DOHH2 (cell line): ENCODE data around the gene FRMD4B.

Experiments used
- H3F3A ChIP-seq: fragments of 200-600 bp; sonication (generic), shearing (Covaris generic); 2 replicates; pipeline ENCODE4 v1.6.0; 2016; ENCODE audit warnings: antibody characterized with exemption, mild to moderate bottlenecking; ENCODE audit not compliant: control insufficient read depth, insufficient read depth
- H3K27ac ChIP-seq: fragments of 200-600 bp; sonication (generic); 2 replicates; pipeline ENCODE4 v1.5.1; 2014; ENCODE audit warnings: low read depth, mild to moderate bottlenecking, low read length, moderate library complexity
- H3K27me3 ChIP-seq: fragments of 200-600 bp; sonication (generic); 2 replicates; pipeline ENCODE4 v1.6.1; 2014; ENCODE audit warnings: mild to moderate bottlenecking, low read length, mixed read lengths; ENCODE audit not compliant: control insufficient read depth
- H3K36me3 ChIP-seq: fragments of 200-600 bp; sonication (generic); 2 replicates; pipeline ENCODE4 v1.6.1; 2014; ENCODE audit warnings: mild to moderate bottlenecking, low read length, moderate library complexity, mixed read lengths; ENCODE audit not compliant: control insufficient read depth
- H3K4me1 ChIP-seq: fragments of 200-600 bp; sonication (generic); 2 replicates; pipeline ENCODE4 v1.6.1; 2014; ENCODE audit warnings: mild to moderate bottlenecking, low read length, mixed read lengths; ENCODE audit not compliant: control insufficient read depth
- H3K4me2 ChIP-seq: fragments of 200-600 bp; sonication (generic); 2 replicates; pipeline ENCODE4 v1.6.0; 2014; ENCODE audit warnings: mild to moderate bottlenecking, low read length, moderate library complexity
- H3K4me3 ChIP-seq: fragments of 200-600 bp; sonication (generic); 2 replicates; pipeline ENCODE4 v1.5.1; 2014; ENCODE audit warnings: mild to moderate bottlenecking, low read length, mixed read lengths
- H3K79me2 ChIP-seq: fragments of 200-600 bp; sonication (generic); 2 replicates; pipeline ENCODE4 v1.6.1; 2014; ENCODE audit warnings: mild to moderate bottlenecking, low read length, mixed read lengths; ENCODE audit not compliant: control insufficient read depth
- H3K9me2 ChIP-seq: fragments of 200-600 bp; sonication (generic); replicated peaks from 2 replicates; pipeline ENCODE4 v1.6.1; 2014; ENCODE audit warnings: mild to moderate bottlenecking, low read length, mixed read lengths; ENCODE audit not compliant: control insufficient read depth
- H3K9me3 ChIP-seq: fragments of 200-600 bp; sonication (generic); 2 replicates; pipeline ENCODE4 v1.6.1; 2014; ENCODE audit warnings: antibody characterized with exemption, low read length, mixed read lengths; ENCODE audit not compliant: control insufficient read depth, insufficient read depth
- H4K20me1 ChIP-seq: fragments of 200-600 bp; sonication (generic); 2 replicates; pipeline ENCODE4 v1.6.0; 2014; ENCODE audit warnings: low read depth, mild to moderate bottlenecking, antibody characterized with exemption, low read length, moderate library complexity; ENCODE audit not compliant: control insufficient read depth, insufficient read depth
- CTCF ChIP-seq: fragments of 200-600 bp; sonication (generic); IDR thresholded peaks from one replicate; pipeline ENCODE4 v1.5.1; 2014; ENCODE audit warnings: antibody characterized with exemption, mild to moderate bottlenecking, low read depth, low read length; ENCODE audit not compliant: poor library complexity, severe bottlenecking
- EZH2phosphoT487 ChIP-seq: fragments of 200-600 bp; sonication (generic); IDR thresholded peaks from 2 replicates; pipeline ENCODE4 v1.6.1; 2017; ENCODE audit warnings: borderline replicate concordance, mild to moderate bottlenecking, antibody characterized with exemption, low read length, moderate library complexity, mixed read lengths

Gene FRMD4B

GRCh38 chr3:69378112-69378802 is 7.6 kb downstream of the FRMD4B start:
- no peaks in the 10 kb centered on the region for H3K4me1 ChIP-seq
- no peak overlapping the region for H3K27ac ChIP-seq
- H4K20me1 ChIP-seq: no peaks in the 10 kb centered on the region
- no peaks in the 10 kb centered on the region for H3K79me2 ChIP-seq
- H3K36me3 ChIP-seq: no peaks in the 10 kb centered on the region
- no peak overlapping the region for H3K4me2 ChIP-seq
- TF ChIP-seq CTCF: no peak
- TF ChIP-seq EZH2phosphoT487: no peak
- no peaks in the 10 kb centered on the region for H3F3A ChIP-seq
- no peak overlapping the region for H3K4me3 ChIP-seq
- H3K9me3 ChIP-seq: no peaks in the 10 kb centered on the region
- H3K27me3 ChIP-seq: peaks cover 4% of the 10 kb centered on the region; the same call in 1 of the 2 replicates
- no peaks in the 10 kb centered on the region for H3K9me2 ChIP-seq

DNA sequence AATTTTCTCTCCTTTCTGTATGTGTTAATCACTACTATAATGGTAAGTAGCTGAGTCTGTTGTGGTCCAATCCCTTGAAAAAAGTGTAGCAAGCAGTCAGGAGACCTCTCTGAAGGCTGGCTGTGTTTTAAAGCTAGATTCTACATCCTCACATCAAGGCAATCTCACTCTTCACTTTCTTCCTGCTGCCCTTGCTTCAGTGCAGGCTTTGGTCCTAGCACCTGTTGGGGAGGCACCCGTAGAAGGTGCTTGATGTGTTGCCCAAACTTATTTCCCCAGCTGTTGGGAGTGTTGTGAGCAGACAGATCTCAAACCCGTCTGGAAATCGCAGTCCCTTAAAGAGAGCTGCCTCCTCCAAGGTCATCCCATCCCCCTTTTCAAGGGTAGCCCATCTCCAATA is 8.6 kb downstream of the FRMD4B start:
- Histone ChIP-seq H3K4me3 (no peak overlapping the region), H3K27ac (no peak overlapping the region), H3F3A (no peaks in the 10 kb centered on the region), H3K36me3 (no peaks in the 10 kb centered on the region), H3K4me1 (no peaks in the 10 kb centered on the region), H3K4me2 (no peak overlapping the region), H3K79me2 (no peaks in the 10 kb centered on the region), H3K9me3 (no peaks in the 10 kb centered on the region), H3K9me2 (no peaks in the 10 kb centered on the region), H3K27me3 (peaks cover 4% of the 10 kb centered on the region; the same call in 1 of the 2 replicates), H4K20me1 (no peaks in the 10 kb centered on the region)
- TF ChIP-seq CTCF (no peak), EZH2phosphoT487 (no peak)

DNA sequence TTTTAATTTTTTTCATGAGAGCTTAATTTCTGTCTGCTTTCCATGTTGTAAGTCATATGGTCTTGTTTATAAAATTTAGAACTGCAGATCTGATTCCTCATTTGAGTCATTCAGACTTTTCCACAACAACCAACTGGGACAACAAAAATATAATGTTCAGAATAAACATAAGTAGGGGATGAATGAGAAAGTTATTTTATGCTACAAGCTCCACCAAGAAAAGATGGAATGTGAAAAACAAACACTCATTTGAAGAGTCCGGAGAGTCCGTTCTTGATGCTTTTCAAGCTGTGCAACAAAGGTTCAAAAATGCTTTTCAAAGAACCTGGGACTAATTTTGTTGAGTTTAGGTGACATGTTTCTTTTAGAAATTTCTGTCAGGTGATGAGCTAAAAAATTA is 9.2 kb downstream of the FRMD4B start:
- no peaks in the 10 kb centered on the region for H3K4me1 ChIP-seq
- no peak overlapping the region for H3K27ac ChIP-seq
- H3K36me3 ChIP-seq: no peaks in the 10 kb centered on the region
- H3K4me2 ChIP-seq: no peak overlapping the region
- H3F3A ChIP-seq: no peaks in the 10 kb centered on the region
- no peaks in the 10 kb centered on the region for H3K79me2 ChIP-seq
- peaks cover 4% of the 10 kb centered on the region; the same call in 1 of the 2 replicates for H3K27me3 ChIP-seq
- H3K9me3 ChIP-seq: no peaks in the 10 kb centered on the region
- H3K9me2 ChIP-seq: no peaks in the 10 kb centered on the region
- TF ChIP-seq CTCF: no peak
- TF ChIP-seq EZH2phosphoT487: no peak
- no peaks in the 10 kb centered on the region for H4K20me1 ChIP-seq
- H3K4me3 ChIP-seq: no peak overlapping the region

- Histone ChIP-seq H3K79me2 (no peaks in the 10 kb centered on the region), H3F3A (no peaks in the 10 kb centered on the region), H3K9me2 (no peaks in the 10 kb centered on the region), H3K4me3 (no peak overlapping the region), H3K27me3 (peaks cover 21% of the 10 kb centered on the region), H3K36me3 (no peaks in the 10 kb centered on the region), H3K27ac (no peak overlapping the region), H3K9me3 (no peaks in the 10 kb centered on the region), H4K20me1 (no peaks in the 10 kb centered on the region), H3K4me1 (no peaks in the 10 kb centered on the region), H3K4me2 (no peak overlapping the region)
- TF ChIP-seq CTCF (no peak), EZH2phosphoT487 (no peak)
Measured at GRCh38 chr3:69371816-69372215, 14.1 kb downstream of the FRMD4B start.
